Stomach (tissue), 4 donors: ENCODE measurements around the gene HTATSF1.
A peak's percentile ranks its signal among the peaks of the same experiment; 100 is the strongest.

Source experiments
- POLR2A ChIP-seq, 4 donors: fragments of 450-650 bp; IDR thresholded peaks; one replicate each; pipeline ENCODE4 v1.6.1; 2016; ENCODE audit warnings: antibody characterized with exemption in 4 of 4, control low read depth in 2 of 4, mild to moderate bottlenecking in 1 of 4, moderate library complexity in 1 of 4
- POLR2AphosphoS5 ChIP-seq, 3 donors: sonication (generic); formaldehyde crosslinking; IDR thresholded peaks; one replicate each; pipeline ENCODE4 v1.6.1; 2016; ENCODE audit warnings: antibody characterized with exemption in 3 of 3
- TF ChIP-seq, protein P1 (sequence below), 7 experiments: fragments of 450-650 bp in 4 of 7; fragments of 200-600 bp in 3 of 7; sonication (generic) in 3 of 7; IDR thresholded peaks; one replicate each; pipeline ENCODE4 v1.5.1; 2016 to 2019; ENCODE audit warnings: antibody characterized with exemption in 7 of 7, control low read depth in 2 of 7, mild to moderate bottlenecking in 1 of 7

- TF ChIP-seq POLR2A (IDR thresholded peaks at IDR 0.05) = no peak
- TF ChIP-seq, protein P1, sequence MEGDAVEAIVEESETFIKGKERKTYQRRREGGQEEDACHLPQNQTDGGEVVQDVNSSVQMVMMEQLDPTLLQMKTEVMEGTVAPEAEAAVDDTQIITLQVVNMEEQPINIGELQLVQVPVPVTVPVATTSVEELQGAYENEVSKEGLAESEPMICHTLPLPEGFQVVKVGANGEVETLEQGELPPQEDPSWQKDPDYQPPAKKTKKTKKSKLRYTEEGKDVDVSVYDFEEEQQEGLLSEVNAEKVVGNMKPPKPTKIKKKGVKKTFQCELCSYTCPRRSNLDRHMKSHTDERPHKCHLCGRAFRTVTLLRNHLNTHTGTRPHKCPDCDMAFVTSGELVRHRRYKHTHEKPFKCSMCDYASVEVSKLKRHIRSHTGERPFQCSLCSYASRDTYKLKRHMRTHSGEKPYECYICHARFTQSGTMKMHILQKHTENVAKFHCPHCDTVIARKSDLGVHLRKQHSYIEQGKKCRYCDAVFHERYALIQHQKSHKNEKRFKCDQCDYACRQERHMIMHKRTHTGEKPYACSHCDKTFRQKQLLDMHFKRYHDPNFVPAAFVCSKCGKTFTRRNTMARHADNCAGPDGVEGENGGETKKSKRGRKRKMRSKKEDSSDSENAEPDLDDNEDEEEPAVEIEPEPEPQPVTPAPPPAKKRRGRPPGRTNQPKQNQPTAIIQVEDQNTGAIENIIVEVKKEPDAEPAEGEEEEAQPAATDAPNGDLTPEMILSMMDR (IDR thresholded peaks at IDR 0.05) = no peak
- peak in 1 of 3 donors; percentile 17 for TF ChIP-seq POLR2AphosphoS5 (IDR thresholded peaks at IDR 0.05)
Measured at GRCh38 chrX:136525738-136526606, 28.6 kb downstream of the HTATSF1 start.
